C4-2B (cell line): ENCODE measurements around the gene B3GNT9.
"Not testable (repeated sequence)": the region's sequence is repeated elsewhere in the genome, so short reads cannot be mapped to it uniquely, and the experiment has no call there.

Source experiments
- H3K27ac ChIP-seq: fragments of 450-650 bp; 2 replicates; pipeline ENCODE4 v1.5.1; 2017
- CTCF ChIP-seq: fragments of 450-650 bp; conservative IDR thresholded peaks from 2 replicates; pipeline ENCODE4 v1.5.1; 2017; ENCODE audit warnings: mild to moderate bottlenecking
- ZFX ChIP-seq: fragments of 450-650 bp; IDR thresholded peaks from 2 replicates; pipeline ENCODE4 v1.6.1; 2017

B3GNT9 gene

GRCh38 chr16:67129422-67129821 lies 21.4 kb downstream of the B3GNT9 start:
- TF ChIP-seq ZFX: no peak
- no peak for TF ChIP-seq CTCF
- no peak overlapping the region for H3K27ac ChIP-seq

- TF ChIP-seq ZFX (no peak), CTCF (no peak)
- no peak overlapping the region for H3K27ac ChIP-seq
Observed at GRCh38 chr16:67128887-67129286, 21.9 kb downstream of the B3GNT9 start.

- TF ChIP-seq ZFX: no peak
- TF ChIP-seq CTCF: no peak
Observed at GRCh38 chr16:67128417-67128816, 22.4 kb downstream of the B3GNT9 start.

GRCh38 chr16:67122799-67123198 lies 28.0 kb downstream of the B3GNT9 start:
- not testable (repeated sequence) for H3K27ac ChIP-seq

More at GRCh38 chr16:67128417-67128816, 22.4 kb downstream of the B3GNT9 start:
- H3K27ac ChIP-seq: no peak overlapping the region

- TF ChIP-seq ZFX (no peak), CTCF (no peak)
- H3K27ac ChIP-seq: no peak overlapping the region
Observed at GRCh38 chr16:67120025-67120424, 30.8 kb downstream of the B3GNT9 start.

GRCh38 chr16:67117716-67118115 lies 33.1 kb downstream of the B3GNT9 start:
- TF ChIP-seq CTCF: no peak
- no peak overlapping the region for H3K27ac ChIP-seq

- no peak for TF ChIP-seq ZFX
- no peak for TF ChIP-seq CTCF
- no peak overlapping the region for H3K27ac ChIP-seq
Observed at GRCh38 chr16:67116388-67117311, 34.1 kb downstream of the B3GNT9 start.

- no peak for TF ChIP-seq CTCF
- TF ChIP-seq ZFX: no peak
- no peak overlapping the region for H3K27ac ChIP-seq
Observed at GRCh38 chr16:67115639-67116038, 35.2 kb downstream of the B3GNT9 start.
